HCT116 (cell line): Measurements from ENCODE around the gene PEX1.

Experiments used
- POLR2A ChIP-seq: IDR thresholded peaks from 2 replicates; pipeline ENCODE4 v1.7.0; 2011; ENCODE audit warnings: borderline replicate concordance; ENCODE audit not compliant: insufficient read depth, insufficient read length; ENCODE audit errors: extremely low read depth
- POLR2AphosphoS5 ChIP-seq: IDR thresholded peaks from 2 replicates; pipeline ENCODE4 v1.6.1; 2011; ENCODE audit warnings: mild to moderate bottlenecking, low read depth, low read length, moderate library complexity
- SP1 ChIP-seq: IDR thresholded peaks from 2 replicates; pipeline ENCODE4 v1.6.1; 2012; ENCODE audit warnings: low read depth
- YY1 ChIP-seq: IDR thresholded peaks from 2 replicates; pipeline ENCODE4 v1.6.1; 2011; ENCODE audit warnings: low read length, low read depth, moderate library complexity, mild to moderate bottlenecking; ENCODE audit not compliant: insufficient replicate concordance; ENCODE audit errors: extremely low read depth
- ZFX ChIP-seq: fragments of 450-650 bp; IDR thresholded peaks from 2 replicates; pipeline ENCODE4 v1.6.1; 2017
- ZNF274 ChIP-seq: fragments of 200-500 bp; sonication (Bioruptor generic); IDR thresholded peaks from 2 replicates; pipeline ENCODE4 v1.6.1; 2014; ENCODE audit warnings: mild to moderate bottlenecking, low read depth, low read length, inconsistent platforms
- TF ChIP-seq, protein P1 (sequence below), 3 experiments: fragments of 200-600 bp in 1 of 3; sonication (generic) in 1 of 3; IDR thresholded peaks in 2 of 3; conservative IDR thresholded peaks in 1 of 3; 2 replicates each; pipeline ENCODE4 v1.5.1; 2012 to 2017; ENCODE audit warnings: low read depth in 2 of 3, low read length in 2 of 3, antibody characterized with exemption in 1 of 3, borderline replicate concordance in 1 of 3, control low read depth in 1 of 3, mild to moderate bottlenecking in 1 of 3, mixed read lengths in 1 of 3, mixed run types in 1 of 3, moderate library complexity in 1 of 3; ENCODE audit not compliant: insufficient read depth in 1 of 3
- TF ChIP-seq, protein P2 (sequence below): IDR thresholded peaks from 2 replicates; pipeline ENCODE4 v1.6.1; 2012

DNA sequence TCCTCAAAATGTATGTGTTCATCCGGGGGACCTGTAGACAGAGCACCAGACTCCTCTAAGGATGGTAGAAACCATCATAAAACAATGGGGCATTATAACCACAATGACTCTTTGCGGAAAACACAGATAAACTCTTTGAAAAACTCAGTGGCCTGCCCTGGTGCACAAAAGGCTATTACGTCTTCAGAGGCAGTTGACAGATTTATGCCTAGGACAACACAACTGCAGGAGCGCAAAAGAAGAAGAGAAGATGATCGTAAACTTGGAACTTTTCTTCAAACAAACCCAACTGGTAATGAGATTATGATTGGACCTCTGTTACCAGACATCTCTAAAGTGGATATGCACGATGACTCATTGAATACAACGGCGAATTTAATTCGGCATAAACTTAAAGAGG, 6.3 kb upstream of the PEX1 start:
- TF ChIP-seq, protein P1, sequence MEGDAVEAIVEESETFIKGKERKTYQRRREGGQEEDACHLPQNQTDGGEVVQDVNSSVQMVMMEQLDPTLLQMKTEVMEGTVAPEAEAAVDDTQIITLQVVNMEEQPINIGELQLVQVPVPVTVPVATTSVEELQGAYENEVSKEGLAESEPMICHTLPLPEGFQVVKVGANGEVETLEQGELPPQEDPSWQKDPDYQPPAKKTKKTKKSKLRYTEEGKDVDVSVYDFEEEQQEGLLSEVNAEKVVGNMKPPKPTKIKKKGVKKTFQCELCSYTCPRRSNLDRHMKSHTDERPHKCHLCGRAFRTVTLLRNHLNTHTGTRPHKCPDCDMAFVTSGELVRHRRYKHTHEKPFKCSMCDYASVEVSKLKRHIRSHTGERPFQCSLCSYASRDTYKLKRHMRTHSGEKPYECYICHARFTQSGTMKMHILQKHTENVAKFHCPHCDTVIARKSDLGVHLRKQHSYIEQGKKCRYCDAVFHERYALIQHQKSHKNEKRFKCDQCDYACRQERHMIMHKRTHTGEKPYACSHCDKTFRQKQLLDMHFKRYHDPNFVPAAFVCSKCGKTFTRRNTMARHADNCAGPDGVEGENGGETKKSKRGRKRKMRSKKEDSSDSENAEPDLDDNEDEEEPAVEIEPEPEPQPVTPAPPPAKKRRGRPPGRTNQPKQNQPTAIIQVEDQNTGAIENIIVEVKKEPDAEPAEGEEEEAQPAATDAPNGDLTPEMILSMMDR (IDR thresholded peaks at IDR 0.05 in 2 of 3, conservative IDR thresholded peaks at IDR 0.05 in 1 of 3; ENCODE audit: borderline replicate concordance in 1 of 3, insufficient read depth in 1 of 3, low read depth in 2 of 3, low read length in 2 of 3): no peak
- no peak for TF ChIP-seq ZNF274
- TF ChIP-seq POLR2A: no peak
- TF ChIP-seq YY1: no peak
- TF ChIP-seq SP1: no peak
- no peak for TF ChIP-seq POLR2AphosphoS5
- TF ChIP-seq, protein P2, sequence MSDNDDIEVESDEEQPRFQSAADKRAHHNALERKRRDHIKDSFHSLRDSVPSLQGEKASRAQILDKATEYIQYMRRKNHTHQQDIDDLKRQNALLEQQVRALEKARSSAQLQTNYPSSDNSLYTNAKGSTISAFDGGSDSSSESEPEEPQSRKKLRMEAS: no peak
- TF ChIP-seq ZFX: no peak
